HepG2 (cell line): Measurements from ENCODE around the gene PSEN1.

Experiments
- MEIS1 ChIP-seq: sonication (generic); formaldehyde crosslinking; IDR thresholded peaks from 2 replicates; pipeline ENCODE4 v1.9.0; 2021; ENCODE audit warnings: mild to moderate bottlenecking, missing genetic modification reagents, moderate library complexity, borderline replicate concordance
- NPAS2 ChIP-seq: sonication (generic); formaldehyde crosslinking; IDR thresholded peaks from 2 replicates; pipeline ENCODE4 v1.8.0; 2022; ENCODE audit warnings: mild to moderate bottlenecking, missing genetic modification reagents, borderline replicate concordance
- POLR2A ChIP-seq, 2 experiments: IDR thresholded peaks; 2 replicates each; pipeline ENCODE4 v1.6.1; 2011; ENCODE audit warnings: low read depth in 2 of 2, low read length in 2 of 2, mild to moderate bottlenecking in 1 of 2, moderate library complexity in 1 of 2; ENCODE audit not compliant: insufficient read depth in 1 of 2
- RAD21 ChIP-seq: fragments of 450-650 bp; formaldehyde crosslinking; IDR thresholded peaks from 2 replicates; pipeline ENCODE4 v1.5.0; 2020; ENCODE audit warnings: mild to moderate bottlenecking
- SIN3A ChIP-seq: IDR thresholded peaks from 2 replicates; pipeline ENCODE4 v1.6.1; 2011; ENCODE audit warnings: low read depth, mild to moderate bottlenecking, control low read depth, low read length, borderline replicate concordance
- TF ChIP-seq, protein P1 (sequence below): sonication (generic); formaldehyde crosslinking; IDR thresholded peaks from 2 replicates; pipeline ENCODE4 v1.8.0; 2022; ENCODE audit warnings: mild to moderate bottlenecking, missing genetic modification reagents; ENCODE audit not compliant: insufficient replicate concordance
- TF ChIP-seq, protein P2 (sequence below): sonication (generic); formaldehyde crosslinking; IDR thresholded peaks from 2 replicates; pipeline ENCODE4 v1.5.0; 2020; ENCODE audit warnings: mild to moderate bottlenecking, missing genetic modification reagents, moderate library complexity
- TF ChIP-seq, protein P3 (sequence below): sonication (generic); formaldehyde crosslinking; IDR thresholded peaks from 2 replicates; pipeline ENCODE4 v1.4.0; 2020; ENCODE audit warnings: missing genetic modification reagents, borderline replicate concordance
- TF ChIP-seq, protein P4 (sequence below): sonication (generic); formaldehyde crosslinking; IDR thresholded peaks from 2 replicates; pipeline ENCODE4 v1.5.0; 2020; ENCODE audit warnings: mild to moderate bottlenecking, missing genetic modification reagents

GRCh38 chr14:73234586-73235394 lies 98.5 kb downstream of the PSEN1 start:
- TF ChIP-seq POLR2A (IDR thresholded peaks at IDR 0.05; ENCODE audit: insufficient read depth in 1 of 2, low read depth in 2 of 2, low read length in 2 of 2), result no peak
- TF ChIP-seq MEIS1 (CRISPR knock-in tag), result no peak
- no peak for TF ChIP-seq NPAS2
- TF ChIP-seq, protein P1, sequence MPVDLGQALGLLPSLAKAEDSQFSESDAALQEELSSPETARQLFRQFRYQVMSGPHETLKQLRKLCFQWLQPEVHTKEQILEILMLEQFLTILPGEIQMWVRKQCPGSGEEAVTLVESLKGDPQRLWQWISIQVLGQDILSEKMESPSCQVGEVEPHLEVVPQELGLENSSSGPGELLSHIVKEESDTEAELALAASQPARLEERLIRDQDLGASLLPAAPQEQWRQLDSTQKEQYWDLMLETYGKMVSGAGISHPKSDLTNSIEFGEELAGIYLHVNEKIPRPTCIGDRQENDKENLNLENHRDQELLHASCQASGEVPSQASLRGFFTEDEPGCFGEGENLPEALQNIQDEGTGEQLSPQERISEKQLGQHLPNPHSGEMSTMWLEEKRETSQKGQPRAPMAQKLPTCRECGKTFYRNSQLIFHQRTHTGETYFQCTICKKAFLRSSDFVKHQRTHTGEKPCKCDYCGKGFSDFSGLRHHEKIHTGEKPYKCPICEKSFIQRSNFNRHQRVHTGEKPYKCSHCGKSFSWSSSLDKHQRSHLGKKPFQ (CRISPR knock-in tag), result no peak
- TF ChIP-seq, protein P2, sequence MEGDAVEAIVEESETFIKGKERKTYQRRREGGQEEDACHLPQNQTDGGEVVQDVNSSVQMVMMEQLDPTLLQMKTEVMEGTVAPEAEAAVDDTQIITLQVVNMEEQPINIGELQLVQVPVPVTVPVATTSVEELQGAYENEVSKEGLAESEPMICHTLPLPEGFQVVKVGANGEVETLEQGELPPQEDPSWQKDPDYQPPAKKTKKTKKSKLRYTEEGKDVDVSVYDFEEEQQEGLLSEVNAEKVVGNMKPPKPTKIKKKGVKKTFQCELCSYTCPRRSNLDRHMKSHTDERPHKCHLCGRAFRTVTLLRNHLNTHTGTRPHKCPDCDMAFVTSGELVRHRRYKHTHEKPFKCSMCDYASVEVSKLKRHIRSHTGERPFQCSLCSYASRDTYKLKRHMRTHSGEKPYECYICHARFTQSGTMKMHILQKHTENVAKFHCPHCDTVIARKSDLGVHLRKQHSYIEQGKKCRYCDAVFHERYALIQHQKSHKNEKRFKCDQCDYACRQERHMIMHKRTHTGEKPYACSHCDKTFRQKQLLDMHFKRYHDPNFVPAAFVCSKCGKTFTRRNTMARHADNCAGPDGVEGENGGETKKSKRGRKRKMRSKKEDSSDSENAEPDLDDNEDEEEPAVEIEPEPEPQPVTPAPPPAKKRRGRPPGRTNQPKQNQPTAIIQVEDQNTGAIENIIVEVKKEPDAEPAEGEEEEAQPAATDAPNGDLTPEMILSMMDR (CRISPR knock-in tag), result no peak
- TF ChIP-seq, protein P3, sequence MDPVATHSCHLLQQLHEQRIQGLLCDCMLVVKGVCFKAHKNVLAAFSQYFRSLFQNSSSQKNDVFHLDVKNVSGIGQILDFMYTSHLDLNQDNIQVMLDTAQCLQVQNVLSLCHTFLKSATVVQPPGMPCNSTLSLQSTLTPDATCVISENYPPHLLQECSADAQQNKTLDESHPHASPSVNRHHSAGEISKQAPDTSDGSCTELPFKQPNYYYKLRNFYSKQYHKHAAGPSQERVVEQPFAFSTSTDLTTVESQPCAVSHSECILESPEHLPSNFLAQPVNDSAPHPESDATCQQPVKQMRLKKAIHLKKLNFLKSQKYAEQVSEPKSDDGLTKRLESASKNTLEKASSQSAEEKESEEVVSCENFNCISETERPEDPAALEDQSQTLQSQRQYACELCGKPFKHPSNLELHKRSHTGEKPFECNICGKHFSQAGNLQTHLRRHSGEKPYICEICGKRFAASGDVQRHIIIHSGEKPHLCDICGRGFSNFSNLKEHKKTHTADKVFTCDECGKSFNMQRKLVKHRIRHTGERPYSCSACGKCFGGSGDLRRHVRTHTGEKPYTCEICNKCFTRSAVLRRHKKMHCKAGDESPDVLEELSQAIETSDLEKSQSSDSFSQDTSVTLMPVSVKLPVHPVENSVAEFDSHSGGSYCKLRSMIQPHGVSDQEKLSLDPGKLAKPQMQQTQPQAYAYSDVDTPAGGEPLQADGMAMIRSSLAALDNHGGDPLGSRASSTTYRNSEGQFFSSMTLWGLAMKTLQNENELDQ, result no peak
- TF ChIP-seq, protein P4, sequence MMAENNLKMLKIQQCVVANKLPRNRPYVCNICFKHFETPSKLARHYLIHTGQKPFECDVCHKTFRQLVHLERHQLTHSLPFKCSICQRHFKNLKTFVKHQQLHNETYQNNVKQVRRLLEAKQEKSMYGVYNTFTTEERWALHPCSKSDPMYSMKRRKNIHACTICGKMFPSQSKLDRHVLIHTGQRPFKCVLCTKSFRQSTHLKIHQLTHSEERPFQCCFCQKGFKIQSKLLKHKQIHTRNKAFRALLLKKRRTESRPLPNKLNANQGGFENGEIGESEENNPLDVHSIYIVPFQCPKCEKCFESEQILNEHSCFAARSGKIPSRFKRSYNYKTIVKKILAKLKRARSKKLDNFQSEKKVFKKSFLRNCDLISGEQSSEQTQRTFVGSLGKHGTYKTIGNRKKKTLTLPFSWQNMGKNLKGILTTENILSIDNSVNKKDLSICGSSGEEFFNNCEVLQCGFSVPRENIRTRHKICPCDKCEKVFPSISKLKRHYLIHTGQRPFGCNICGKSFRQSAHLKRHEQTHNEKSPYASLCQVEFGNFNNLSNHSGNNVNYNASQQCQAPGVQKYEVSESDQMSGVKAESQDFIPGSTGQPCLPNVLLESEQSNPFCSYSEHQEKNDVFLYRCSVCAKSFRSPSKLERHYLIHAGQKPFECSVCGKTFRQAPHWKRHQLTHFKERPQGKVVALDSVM, result no peak
- TF ChIP-seq SIN3A, result no peak
- TF ChIP-seq RAD21 (CRISPR knock-in tag), result no peak
